Mononuclear cell (primary cell): ENCODE data around the gene LKAAEAR1. TPM values are rescaled to one million over a fixed set of nuclear protein-coding genes. Genes with fewer than 3 reads are reported as not detected.

Experiments
- H3K27me3 ChIP-seq: 2 replicates; pipeline ENCODE4 v1.6.0; 2011; ENCODE audit warnings: low read length, control low read depth; ENCODE audit not compliant: insufficient read depth
- H3K4me1 ChIP-seq: 2 replicates; pipeline ENCODE4 v1.5.1; 2011; ENCODE audit warnings: mild to moderate bottlenecking, low read length, control low read depth; ENCODE audit not compliant: insufficient read depth
- H3K4me3 ChIP-seq: 2 replicates; pipeline ENCODE4 v1.5.1; 2011; ENCODE audit warnings: mild to moderate bottlenecking, low read length, moderate library complexity
- H3K9me3 ChIP-seq: 2 replicates; pipeline ENCODE4 v1.5.1; 2011; ENCODE audit warnings: low read depth, mild to moderate bottlenecking, control low read depth, low read length
- total RNA-seq: library from RNA; depleted of rRNA; stranded (reverse); fragments of >200 nt; gene quantifications from one replicate; pipeline ENCODE4 v1.2.3, GENCODE V29; 2012

Gene LKAAEAR1
- total RNA-seq, 1 donor, result 0.42 TPM

DNA sequence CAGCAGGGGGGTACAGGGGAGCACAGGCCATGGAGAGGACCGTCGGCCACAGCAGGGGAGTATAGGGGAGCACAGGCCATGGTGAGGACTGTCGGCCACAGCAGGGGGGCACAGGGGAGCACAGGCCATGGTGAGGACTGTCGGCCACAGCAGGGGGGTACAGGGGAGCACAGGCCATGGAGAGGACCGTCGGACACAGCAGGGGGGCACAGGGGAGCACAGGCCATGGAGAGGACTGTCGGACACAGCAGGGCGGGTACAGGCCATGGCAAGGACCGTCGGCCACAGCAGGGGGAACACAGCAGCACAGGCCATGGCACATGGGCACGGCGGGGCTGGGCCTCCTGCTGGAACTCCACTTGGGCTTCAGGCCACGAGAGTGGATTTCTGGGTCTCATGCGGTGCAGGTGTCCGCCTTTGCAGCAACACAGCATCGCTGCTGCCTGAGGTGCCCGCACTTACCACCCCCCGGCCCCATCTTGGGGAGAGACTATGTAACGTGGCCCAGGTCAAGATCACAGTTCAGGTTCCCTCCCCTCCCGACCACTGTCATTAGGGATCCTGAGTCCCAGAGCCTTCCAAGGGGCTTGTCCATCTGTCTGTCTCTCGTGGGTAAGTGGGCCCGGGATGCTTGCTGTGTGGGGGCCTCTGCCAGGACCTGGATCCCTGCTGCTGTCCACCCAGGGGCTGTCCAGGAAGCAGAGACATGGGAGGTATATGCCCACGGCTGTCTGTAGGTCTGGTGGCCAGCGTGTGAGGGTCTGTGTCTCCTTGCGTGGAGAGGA lies 20.7 kb upstream of the LKAAEAR1 start:
- H3K27me3 ChIP-seq, result peaks cover 17% of the 10 kb centered on the region
- peaks cover 26% of the 10 kb centered on the region for H3K4me1 ChIP-seq
- no peak overlapping the region for H3K4me3 ChIP-seq
- H3K9me3 ChIP-seq, result no peaks in the 10 kb centered on the region

DNA sequence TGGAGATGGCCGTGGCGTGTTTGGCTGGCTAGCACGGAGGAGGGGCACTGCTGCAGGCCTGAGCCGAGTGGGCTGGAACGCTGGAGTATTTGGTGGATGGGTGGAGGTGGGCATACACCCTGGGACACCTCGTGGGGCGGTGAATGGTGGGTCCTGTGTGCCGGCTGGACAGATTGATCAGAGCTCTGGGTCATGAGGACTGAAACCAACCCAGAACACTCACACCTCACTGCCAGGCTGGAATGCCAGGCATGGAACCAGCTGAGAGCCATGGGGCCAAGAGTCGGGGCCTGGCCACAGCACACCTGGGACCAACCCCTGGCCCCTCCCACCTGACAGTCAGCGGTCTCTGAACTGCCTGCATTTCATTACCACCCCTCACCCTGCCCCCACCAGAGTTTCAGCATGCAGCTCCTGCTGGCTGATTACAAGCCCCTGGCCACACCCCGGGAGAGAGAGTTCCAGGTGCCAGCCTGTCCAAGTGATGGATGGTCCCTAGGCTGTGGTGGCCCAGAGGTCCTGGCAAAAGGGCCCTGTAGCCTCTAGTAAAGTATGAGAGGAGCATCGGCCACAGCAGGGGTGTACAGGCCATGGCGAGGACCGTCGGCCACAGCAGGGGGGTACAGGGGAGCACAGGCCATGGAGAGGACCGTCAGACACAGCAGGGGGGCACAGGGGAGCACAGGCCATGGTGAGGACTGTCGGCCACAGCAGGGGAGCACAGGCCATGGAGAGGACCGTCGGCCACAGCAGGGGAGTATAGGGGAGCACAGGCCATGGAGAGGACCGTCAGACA lies 19.9 kb upstream of the LKAAEAR1 start:
- Histone ChIP-seq H3K9me3 (no peaks in the 10 kb centered on the region), H3K27me3 (peaks cover 17% of the 10 kb centered on the region), H3K4me1 (peaks cover 26% of the 10 kb centered on the region), H3K4me3 (no peak overlapping the region)

DNA sequence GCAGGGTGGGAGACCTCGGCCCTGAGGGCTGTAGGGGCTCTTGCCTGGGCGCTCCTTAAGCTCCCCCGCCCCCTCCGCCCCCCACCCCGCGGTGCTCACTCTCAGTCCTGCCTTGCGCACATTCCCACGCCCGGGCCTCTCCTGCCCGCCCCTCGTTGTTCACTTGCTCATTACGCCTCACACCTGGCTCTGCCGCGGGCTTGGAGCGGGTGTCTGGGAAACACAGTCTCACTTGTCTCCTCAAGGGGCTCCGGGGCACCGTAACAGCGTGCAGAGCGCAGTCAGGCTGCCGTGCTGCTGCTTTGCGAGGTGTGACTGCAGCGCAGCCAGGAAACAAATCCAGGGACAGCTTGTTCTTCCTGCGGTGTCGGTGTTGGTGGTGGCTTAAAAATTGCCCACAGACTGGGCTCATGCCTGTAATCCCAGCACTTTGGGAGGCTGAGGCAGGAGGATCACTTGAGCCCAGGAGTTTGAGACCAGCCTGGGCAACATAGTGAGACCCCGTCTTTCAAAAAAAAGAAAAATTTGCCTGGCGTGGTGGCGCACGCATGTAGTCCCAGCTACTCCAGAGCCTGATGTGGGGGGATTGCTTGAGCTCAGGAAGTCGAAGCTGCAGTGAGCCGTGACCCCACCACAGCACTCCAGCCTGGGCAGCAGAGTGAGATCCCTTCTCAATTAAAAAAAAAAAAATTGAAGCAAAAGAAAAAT lies 18.6 kb upstream of the LKAAEAR1 start:
- H3K4me3 ChIP-seq, result no peak overlapping the region
- H3K9me3 ChIP-seq, result no peaks in the 10 kb centered on the region
- peaks cover 24% of the 10 kb centered on the region for H3K4me1 ChIP-seq
- H3K27me3 ChIP-seq, result peaks cover 17% of the 10 kb centered on the region

DNA sequence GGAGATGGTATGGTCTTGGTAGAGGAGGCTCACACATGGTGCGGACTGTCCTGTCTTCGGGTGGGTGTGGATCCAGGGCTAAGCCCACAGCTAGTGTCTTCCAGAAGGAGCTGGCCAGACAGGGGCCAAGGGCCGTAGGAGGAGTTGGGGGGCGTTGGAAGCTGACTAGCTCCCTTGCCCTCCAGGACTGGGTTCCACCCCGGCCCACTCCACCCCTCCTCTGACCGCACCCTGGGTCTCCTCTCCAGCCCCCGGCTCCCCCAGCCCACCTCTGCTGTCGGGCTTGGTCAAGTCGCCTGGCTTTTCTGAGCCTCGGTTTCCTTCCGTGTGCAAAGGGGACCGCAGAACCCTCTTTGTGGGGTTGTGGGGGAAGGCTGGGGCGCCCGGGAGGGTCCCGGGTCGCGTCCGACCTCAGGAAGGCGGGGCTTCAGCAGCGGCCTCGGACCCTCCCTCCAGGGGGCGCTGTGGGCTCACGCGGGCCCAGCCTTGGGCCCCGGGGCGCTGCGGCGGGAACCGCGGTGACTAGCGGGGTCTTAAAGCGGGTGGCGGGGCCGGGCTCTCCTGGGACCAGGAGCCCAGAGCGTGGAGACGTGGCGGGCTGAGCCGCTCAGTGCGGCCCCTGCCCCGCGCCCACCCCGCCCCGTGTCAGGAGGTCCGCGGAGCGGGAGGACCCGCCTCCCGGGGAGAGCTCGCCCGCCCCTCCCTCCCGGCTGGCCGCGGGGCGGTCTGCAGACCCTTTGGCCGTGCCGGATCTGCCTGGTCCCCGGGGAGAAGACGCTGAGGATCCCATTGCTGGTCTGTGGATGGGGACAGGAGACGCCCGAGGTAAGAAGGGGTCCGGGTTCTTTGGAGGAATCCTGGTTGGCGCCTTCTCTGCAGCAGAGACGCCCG lies 17.8 kb upstream of the LKAAEAR1 start:
- peaks cover 17% of the 10 kb centered on the region for H3K27me3 ChIP-seq
- no peaks in the 10 kb centered on the region for H3K9me3 ChIP-seq
- no peak overlapping the region for H3K4me3 ChIP-seq
- H3K4me1 ChIP-seq, result peaks cover 16% of the 10 kb centered on the region

DNA sequence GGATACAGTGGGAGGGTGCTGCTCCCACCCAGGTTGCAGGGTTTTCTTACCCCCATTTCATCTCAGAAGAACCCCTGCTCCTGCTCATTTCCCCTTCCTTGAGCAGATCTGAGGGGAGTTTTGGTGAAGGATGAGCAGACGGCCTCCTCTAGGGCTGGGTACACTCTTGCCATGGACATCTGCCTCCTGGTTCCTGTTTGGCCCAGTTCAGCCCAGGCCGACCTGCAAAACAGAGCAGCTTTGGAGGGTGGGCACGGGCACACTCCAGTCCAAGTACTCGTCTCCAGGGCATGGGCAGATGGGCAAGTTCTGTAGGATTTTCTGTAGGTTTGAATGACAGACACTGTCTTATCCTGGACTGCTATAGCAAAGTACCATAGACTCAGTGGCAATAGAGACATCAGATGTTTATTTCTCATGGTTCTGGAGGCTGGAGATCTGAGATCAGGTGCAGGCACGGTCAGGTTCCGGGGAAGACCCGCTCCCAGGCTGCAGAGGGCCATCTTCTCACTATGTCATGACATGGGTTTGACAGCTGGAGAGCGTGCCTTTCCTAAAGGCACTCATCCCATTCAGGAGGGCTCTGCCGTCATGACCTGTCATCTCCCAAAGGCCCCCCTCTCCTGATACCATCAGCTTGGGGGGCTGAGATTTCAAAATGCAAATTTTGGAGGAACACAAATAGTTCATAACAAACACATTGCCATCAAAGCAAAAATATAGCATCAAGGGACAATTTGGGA lies 16.9 kb upstream of the LKAAEAR1 start:
- H3K27me3 ChIP-seq, result peaks cover 17% of the 10 kb centered on the region
- H3K4me1 ChIP-seq, result peaks cover 15% of the 10 kb centered on the region
- H3K9me3 ChIP-seq, result no peaks in the 10 kb centered on the region
- no peak overlapping the region for H3K4me3 ChIP-seq

DNA sequence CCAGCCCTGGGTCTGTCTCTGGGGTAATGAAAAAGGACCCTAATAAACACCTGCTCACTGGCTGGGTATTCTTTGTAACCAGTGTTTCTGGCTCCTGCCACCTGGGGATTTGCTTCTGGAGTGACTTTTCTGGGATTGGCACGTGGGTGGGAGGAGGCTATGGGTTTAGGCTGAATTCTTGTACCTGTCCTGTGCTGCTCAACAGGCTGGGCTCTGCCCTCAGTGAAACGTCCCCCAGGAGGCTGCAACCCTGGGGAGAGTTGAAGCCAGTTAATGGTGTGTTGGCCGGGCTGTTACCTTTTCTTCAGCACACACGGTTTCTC lies 16.3 kb upstream of the LKAAEAR1 start:
- no peak overlapping the region for H3K4me3 ChIP-seq
- no peaks in the 10 kb centered on the region for H3K9me3 ChIP-seq
- H3K4me1 ChIP-seq, result peaks cover 15% of the 10 kb centered on the region
- peaks cover 17% of the 10 kb centered on the region for H3K27me3 ChIP-seq

DNA sequence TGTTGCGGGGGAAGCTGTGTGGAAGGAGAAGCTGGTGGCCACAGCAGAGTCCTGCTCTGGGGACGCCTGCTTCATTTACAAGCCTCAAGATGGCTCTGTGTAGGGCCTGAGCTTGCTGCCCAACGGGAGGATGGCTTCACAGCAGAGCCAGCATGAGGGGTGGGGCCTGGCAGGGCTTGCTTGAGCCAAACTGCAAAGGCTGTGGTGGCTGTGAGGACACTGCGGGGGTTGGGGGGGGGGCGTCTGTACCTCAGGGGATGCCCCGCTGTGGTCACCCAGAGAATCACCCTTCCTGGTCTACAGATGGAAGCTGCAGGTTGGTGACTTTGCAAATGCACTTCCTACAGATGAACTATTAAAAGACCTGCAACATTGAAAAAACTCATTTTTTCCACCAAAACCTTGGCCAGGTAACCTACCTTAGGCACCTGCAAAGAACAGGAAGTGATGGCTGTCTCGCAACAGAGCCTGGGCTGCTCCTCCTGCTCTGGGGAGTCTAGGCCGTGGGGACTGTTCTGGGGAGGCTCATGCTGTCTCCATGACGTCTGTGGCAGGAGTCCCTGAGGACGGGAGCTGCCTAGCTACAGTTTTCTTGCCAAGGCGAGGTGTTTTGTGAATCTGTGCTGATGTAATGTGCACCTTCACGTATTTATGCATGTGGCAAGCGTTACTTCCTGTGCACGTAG lies 15.8 kb upstream of the LKAAEAR1 start:
- Histone ChIP-seq H3K4me1 (peaks cover 15% of the 10 kb centered on the region), H3K27me3 (peaks cover 17% of the 10 kb centered on the region), H3K4me3 (no peak overlapping the region), H3K9me3 (no peaks in the 10 kb centered on the region)

DNA sequence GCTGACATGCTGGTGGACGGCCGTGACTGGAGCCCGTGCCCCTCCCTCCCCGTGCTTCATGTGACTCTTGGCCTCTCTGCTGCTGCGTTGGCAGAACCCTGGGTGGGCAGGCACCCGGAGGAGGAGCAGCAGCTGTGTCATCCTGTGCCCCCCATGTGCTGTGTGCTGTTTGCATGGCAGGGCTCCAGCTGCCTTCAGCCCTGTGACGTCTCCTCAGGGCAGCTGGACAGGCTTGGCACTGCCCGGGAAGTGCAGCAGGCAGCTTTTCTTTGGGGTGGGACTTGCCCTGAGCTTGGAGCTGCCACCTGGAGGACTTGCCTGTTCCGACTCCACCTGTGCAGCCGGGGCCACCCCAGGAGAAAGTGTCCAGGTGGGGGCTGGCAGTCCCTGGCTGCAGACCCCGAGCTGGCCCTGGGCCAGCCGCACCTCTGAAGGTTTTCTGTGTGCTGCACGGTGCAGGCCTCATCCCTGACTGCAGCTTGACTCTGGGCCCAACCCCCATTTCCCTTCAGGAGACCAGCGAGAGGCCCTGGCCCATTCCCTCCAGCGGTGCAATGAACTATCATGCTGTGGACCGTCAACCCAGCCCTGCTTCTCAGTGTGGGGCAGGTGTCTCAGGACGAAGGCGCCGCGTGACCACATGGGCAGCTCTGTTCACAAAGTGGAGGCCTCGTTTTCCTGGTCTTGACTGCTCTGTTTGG lies 15.0 kb upstream of the LKAAEAR1 start:
- peaks cover 17% of the 10 kb centered on the region for H3K27me3 ChIP-seq
- peaks cover 15% of the 10 kb centered on the region for H3K4me1 ChIP-seq
- H3K4me3 ChIP-seq, result no peak overlapping the region
- H3K9me3 ChIP-seq, result no peaks in the 10 kb centered on the region

DNA sequence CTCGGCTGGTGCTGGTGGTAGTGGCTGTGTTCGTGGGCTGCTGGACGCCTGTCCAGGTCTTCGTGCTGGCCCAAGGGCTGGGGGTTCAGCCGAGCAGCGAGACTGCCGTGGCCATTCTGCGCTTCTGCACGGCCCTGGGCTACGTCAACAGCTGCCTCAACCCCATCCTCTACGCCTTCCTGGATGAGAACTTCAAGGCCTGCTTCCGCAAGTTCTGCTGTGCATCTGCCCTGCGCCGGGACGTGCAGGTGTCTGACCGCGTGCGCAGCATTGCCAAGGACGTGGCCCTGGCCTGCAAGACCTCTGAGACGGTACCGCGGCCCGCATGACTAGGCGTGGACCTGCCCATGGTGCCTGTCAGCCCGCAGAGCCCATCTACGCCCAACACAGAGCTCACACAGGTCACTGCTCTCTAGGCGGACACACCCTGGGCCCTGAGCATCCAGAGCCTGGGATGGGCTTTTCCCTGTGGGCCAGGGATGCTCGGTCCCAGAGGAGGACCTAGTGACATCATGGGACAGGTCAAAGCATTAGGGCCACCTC lies 14.3 kb upstream of the LKAAEAR1 start:
- no peak overlapping the region for H3K4me3 ChIP-seq
- peaks cover 17% of the 10 kb centered on the region for H3K27me3 ChIP-seq
- H3K4me1 ChIP-seq, result peaks cover 15% of the 10 kb centered on the region
- no peaks in the 10 kb centered on the region for H3K9me3 ChIP-seq

DNA sequence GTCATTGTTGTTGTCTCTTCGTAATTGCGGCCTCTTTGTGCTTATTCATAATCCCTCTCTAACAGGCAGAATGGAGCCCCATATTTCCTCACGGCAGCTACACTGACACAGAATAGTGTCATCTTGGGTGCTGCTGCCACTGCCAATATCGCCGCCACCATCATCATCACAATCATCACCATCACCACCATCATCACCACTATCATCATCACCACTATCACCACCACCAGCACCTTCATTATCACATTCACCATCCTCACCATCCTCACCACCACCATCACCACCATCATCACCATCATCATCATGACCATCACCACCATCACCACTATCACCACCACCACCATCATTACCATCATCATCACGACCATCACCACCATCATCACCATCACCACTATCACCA lies 12.3 kb upstream of the LKAAEAR1 start:
- Histone ChIP-seq H3K9me3 (no peaks in the 10 kb centered on the region), H3K4me1 (peaks cover 10% of the 10 kb centered on the region), H3K27me3 (peaks cover 8% of the 10 kb centered on the region), H3K4me3 (no peak overlapping the region)

DNA sequence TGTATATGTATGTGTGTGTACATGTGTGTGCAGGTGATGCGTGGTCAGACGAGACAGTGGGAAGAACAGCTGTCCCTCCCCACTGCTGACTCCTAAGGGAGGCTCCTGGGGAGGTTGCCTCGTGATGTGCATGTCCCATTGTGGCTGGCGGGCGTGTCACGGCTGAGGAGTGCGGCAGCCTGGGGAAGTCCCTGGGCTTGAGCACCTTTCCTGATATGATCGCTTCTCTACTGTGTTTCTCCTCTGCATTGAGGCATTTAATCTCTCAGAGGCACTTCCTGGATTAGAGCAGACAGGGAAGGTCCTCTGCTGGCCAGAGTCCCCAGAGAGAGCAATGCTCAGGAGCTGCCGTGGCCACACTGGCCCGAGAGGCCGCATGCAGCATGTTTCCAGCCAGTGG lies 11.7 kb upstream of the LKAAEAR1 start:
- peaks cover 4% of the 10 kb centered on the region for H3K4me1 ChIP-seq
- peaks cover 1% of the 10 kb centered on the region for H3K27me3 ChIP-seq
- no peaks in the 10 kb centered on the region for H3K9me3 ChIP-seq
- H3K4me3 ChIP-seq, result no peak overlapping the region

DNA sequence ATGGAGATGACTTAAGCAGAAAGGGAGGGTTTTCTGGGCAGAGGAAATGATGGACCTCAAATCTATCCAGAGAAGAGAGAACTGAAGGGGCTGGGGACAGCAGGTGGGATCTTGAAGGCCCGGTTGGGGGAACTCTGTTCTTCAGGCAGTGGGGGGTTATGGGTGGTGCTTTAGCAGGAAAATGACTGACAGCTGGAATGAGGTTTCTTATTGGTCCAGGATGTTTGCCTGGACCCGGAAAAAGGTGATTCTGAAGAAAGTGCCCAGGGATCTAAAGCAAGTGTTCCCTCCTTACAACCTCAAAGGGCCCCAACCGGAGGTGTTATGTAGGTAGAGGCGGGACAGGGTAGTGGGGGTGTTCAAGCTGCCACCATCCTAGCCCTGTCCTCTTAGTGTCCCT lies 11.3 kb upstream of the LKAAEAR1 start:
- Histone ChIP-seq H3K4me3 (no peak overlapping the region), H3K4me1 (no peaks in the 10 kb centered on the region), H3K9me3 (no peaks in the 10 kb centered on the region), H3K27me3 (no peaks in the 10 kb centered on the region)

DNA sequence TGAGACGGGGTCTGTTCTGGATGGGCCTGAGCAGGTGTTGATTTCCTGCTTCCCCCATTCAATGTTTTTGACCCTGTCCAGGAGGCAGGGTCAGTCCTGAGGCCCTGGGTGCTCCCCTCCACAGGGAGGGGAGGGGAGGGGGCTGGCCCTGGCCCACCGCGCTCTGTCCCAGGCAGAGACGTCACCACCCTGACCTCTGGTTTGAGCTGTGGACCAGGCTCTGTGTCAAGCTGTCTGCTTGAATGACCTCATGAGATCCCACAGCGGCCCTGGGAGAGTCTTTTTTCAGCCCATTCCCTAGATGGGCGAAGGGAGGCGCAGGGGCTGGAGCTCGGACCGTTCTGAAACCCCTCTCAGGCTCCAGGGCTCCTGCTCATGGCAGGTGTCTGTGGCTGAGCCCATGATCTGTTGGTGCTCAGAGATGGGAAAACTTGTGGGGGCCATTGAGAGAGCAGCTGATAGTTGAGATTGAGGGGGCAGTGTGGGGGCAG lies 8.9 kb upstream of the LKAAEAR1 start:
- no peak overlapping the region for H3K4me3 ChIP-seq
- no peaks in the 10 kb centered on the region for H3K9me3 ChIP-seq
- no peaks in the 10 kb centered on the region for H3K4me1 ChIP-seq
- H3K27me3 ChIP-seq, result no peaks in the 10 kb centered on the region
